ENCODE data around the gene TMEM125.

The TMEM125 gene

DNA sequence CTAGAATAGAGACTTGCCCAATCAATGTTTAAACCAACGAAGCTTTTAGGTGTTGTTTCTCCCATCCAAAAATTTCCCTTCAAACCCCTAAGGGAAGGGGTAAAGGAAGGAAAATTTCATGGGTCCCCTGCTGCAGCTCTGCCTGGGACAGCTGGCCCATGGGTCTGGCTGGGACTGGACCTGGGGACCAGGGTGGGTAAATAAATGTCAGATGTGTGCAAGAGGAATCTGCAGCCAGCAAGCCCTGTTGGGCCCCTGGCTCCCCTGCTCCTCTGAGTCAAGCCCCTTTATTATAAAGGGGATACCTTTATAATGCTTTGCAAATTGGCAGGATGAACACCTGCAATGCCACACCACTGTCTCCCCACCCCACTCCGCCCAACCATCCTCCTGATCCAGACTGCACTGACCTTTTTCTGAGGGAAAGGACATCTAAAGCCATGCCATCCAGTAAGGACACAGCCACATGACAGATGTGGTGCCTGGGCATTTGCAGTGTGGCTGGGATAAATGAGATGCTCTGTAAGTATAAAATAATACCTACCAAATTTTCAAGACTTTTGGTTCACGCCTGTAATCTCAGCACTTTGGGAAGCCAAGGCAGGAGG is 1.9 kb upstream of the TMEM125 start:
- Histone ChIP-seq H3K4me3 (ENCODE audit: low read length) (no peak overlapping the region), H3K27me3 (ENCODE audit: control insufficient read depth, insufficient read depth, low read length) (peaks cover 12% of the 10 kb centered on the region), H3K9me3 (replicated peaks; ENCODE audit: low read length) (peaks cover 4% of the 10 kb centered on the region), H3K4me2 (ENCODE audit: low read length) (no peak overlapping the region), H3K36me3 (ENCODE audit: insufficient read depth, low read length) (no peaks in the 10 kb centered on the region), H3K4me1 (ENCODE audit: control insufficient read depth, insufficient read depth, low read length) (peaks cover 3% of the 10 kb centered on the region), H3K9ac (ENCODE audit: low read depth, low read length) (no peak overlapping the region)

DNA sequence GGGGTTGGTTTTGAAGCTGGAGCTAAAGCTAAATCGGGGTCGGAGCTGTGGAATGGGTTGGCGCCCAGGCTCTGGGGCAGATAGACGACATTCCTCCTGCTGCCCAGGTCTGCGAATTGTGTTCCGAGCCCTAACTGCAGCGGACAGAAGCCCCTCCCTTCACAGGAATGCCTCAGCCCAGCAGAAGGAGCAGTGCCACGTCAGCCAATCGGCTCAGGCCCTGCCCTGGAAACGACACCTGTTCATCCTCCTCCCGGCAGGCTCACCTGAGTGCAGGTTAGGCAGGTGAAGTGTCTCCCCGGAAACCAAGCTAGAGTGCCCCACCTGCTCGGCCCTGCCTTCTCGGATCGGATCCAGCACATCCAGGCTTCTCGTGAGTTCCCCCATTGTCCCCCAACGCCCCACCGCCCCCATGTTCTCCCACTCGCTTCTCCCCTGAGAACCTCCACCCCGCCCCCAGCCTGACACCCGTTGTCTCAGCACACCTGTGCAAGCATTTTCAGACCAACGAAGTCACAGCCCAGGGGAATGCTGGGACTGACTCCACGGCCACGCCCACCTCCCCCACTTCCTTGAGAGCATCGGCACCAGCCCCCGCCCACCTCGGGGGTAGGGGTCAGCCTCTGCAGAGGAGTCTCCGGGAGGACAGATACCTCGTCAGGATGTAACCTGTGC is 775 bp downstream of the TMEM125 start:
- H3K4me3 ChIP-seq (ENCODE audit: low read length) = no peak overlapping the region

GRCh38 chr1:43271186-43272118 is 1.7 kb downstream of the TMEM125 start:
- no peak overlapping the region for H3K9ac ChIP-seq (ENCODE audit: low read depth, low read length)
- peaks cover 12% of the 10 kb centered on the region for H3K27me3 ChIP-seq (ENCODE audit: control insufficient read depth, insufficient read depth, low read length)
- H3K36me3 ChIP-seq (ENCODE audit: insufficient read depth, low read length) = no peaks in the 10 kb centered on the region
- H3K4me1 ChIP-seq (ENCODE audit: control insufficient read depth, insufficient read depth, low read length) = peaks cover 3% of the 10 kb centered on the region
- H3K4me3 ChIP-seq (ENCODE audit: low read length) = no peak overlapping the region
- no peaks in the 10 kb centered on the region for H3K9me3 ChIP-seq (replicated peaks; ENCODE audit: low read length)
- peak overlapping the region; percentile 11 for H3K4me2 ChIP-seq (ENCODE audit: low read length)

More for the DNA sequence above, 775 bp downstream of the TMEM125 start:
- H3K9me3 ChIP-seq (replicated peaks; ENCODE audit: low read length) = no peaks in the 10 kb centered on the region
- H3K27me3 ChIP-seq (ENCODE audit: control insufficient read depth, insufficient read depth, low read length) = peaks cover 12% of the 10 kb centered on the region
- H3K4me2 ChIP-seq (ENCODE audit: low read length) = peak overlapping the region; percentile 11
- H3K9ac ChIP-seq (ENCODE audit: low read depth, low read length) = no peak overlapping the region
- H3K36me3 ChIP-seq (ENCODE audit: insufficient read depth, low read length) = no peaks in the 10 kb centered on the region
- H3K4me1 ChIP-seq (ENCODE audit: control insufficient read depth, insufficient read depth, low read length) = peaks cover 3% of the 10 kb centered on the region

- H3K4me1 ChIP-seq (ENCODE audit: control insufficient read depth, insufficient read depth, low read length) = peaks cover 3% of the 10 kb centered on the region
- H3K9ac ChIP-seq (ENCODE audit: low read depth, low read length) = no peak overlapping the region
- H3K4me3 ChIP-seq (ENCODE audit: low read length) = no peak overlapping the region
- H3K27me3 ChIP-seq (ENCODE audit: control insufficient read depth, insufficient read depth, low read length) = peaks cover 15% of the 10 kb centered on the region
- no peaks in the 10 kb centered on the region for H3K9me3 ChIP-seq (replicated peaks; ENCODE audit: low read length)
- H3K36me3 ChIP-seq (ENCODE audit: insufficient read depth, low read length) = no peaks in the 10 kb centered on the region
- H3K4me2 ChIP-seq (ENCODE audit: low read length) = no peak overlapping the region
Observed at GRCh38 chr1:43272161-43272560, 2.4 kb downstream of the TMEM125 start.

- Histone ChIP-seq H3K27me3 (ENCODE audit: control insufficient read depth, insufficient read depth, low read length) (peaks cover 13% of the 10 kb centered on the region), H3K9ac (ENCODE audit: low read depth, low read length) (no peak overlapping the region), H3K36me3 (ENCODE audit: insufficient read depth, low read length) (no peaks in the 10 kb centered on the region), H3K4me3 (ENCODE audit: low read length) (no peak overlapping the region), H3K4me2 (ENCODE audit: low read length) (no peak overlapping the region), H3K9me3 (replicated peaks; ENCODE audit: low read length) (no peaks in the 10 kb centered on the region), H3K4me1 (ENCODE audit: control insufficient read depth, insufficient read depth, low read length) (peaks cover 3% of the 10 kb centered on the region)
Observed at GRCh38 chr1:43272576-43273571, 3.1 kb downstream of the TMEM125 start.

GRCh38 chr1:43273708-43274107 is 3.9 kb downstream of the TMEM125 start:
- Histone ChIP-seq H3K4me2 (ENCODE audit: low read length) (no peak overlapping the region), H3K9me3 (replicated peaks; ENCODE audit: low read length) (no peaks in the 10 kb centered on the region), H3K9ac (ENCODE audit: low read depth, low read length) (no peak overlapping the region), H3K36me3 (ENCODE audit: insufficient read depth, low read length) (no peaks in the 10 kb centered on the region), H3K4me1 (ENCODE audit: control insufficient read depth, insufficient read depth, low read length) (peaks cover 3% of the 10 kb centered on the region), H3K27me3 (ENCODE audit: control insufficient read depth, insufficient read depth, low read length) (peaks cover 13% of the 10 kb centered on the region), H3K4me3 (ENCODE audit: low read length) (no peak overlapping the region)

DNA sequence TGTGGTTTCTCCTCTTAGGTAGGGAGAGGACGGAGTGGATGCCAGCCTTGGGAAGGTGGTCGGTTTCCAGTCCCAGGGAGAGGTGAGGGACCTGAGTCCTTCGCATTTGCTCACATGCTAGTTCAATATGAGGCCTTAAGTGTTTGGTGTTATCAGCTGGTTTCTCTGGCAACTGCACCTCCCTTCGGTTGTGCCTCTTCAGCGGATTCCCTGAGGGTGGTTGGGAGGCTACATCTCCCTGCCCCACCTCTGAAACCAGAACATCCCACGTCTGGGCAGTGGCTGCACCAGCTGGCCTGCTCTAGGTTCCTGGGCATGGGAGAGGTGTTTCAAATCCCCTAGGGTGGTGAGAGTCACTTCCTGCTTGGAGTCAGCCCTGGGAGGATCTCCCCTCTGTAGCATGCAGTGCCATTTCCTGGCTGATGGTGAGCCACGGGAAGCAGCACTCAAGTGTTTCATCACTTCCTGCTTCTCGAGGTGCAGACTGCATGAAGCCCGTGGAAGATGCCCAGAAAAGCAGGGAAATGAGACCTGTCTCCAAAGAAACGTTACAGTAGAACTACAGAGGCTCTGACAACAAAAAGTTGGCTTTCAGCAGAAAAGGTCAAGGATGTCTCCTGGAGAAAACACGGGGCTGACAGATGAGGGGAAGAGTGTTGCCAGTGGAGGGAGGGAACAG is 4.5 kb downstream of the TMEM125 start:
- Histone ChIP-seq H3K4me3 (ENCODE audit: low read length) (no peak overlapping the region), H3K9me3 (replicated peaks; ENCODE audit: low read length) (no peaks in the 10 kb centered on the region), H3K27me3 (ENCODE audit: control insufficient read depth, insufficient read depth, low read length) (peaks cover 13% of the 10 kb centered on the region), H3K36me3 (ENCODE audit: insufficient read depth, low read length) (no peaks in the 10 kb centered on the region), H3K4me1 (ENCODE audit: control insufficient read depth, insufficient read depth, low read length) (peaks cover 3% of the 10 kb centered on the region), H3K4me2 (ENCODE audit: low read length) (no peak overlapping the region), H3K9ac (ENCODE audit: low read depth, low read length) (no peak overlapping the region)

DNA sequence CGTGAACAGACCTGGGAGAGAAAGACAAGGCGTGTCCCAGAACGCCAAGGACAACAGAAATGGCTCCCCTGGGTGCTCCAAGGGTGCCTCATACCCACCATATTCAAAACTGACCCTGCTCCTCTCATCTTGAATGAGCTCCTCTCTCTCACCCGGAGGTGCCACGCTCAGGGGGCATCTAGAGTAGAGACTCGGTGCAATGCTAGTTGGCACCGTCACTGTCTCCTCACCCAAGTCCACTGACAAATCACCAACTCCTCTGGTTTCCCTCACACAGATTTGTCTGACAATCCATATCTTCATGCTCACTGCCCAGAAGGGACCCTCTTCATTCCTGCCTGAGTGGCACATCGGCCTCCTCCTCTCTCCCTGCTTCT is 5.0 kb downstream of the TMEM125 start:
- H3K9ac ChIP-seq (ENCODE audit: low read depth, low read length) = no peak overlapping the region
- H3K27me3 ChIP-seq (ENCODE audit: control insufficient read depth, insufficient read depth, low read length) = peaks cover 13% of the 10 kb centered on the region

GRCh38 chr1:43275826-43276620 is 6.2 kb downstream of the TMEM125 start:
- Histone ChIP-seq H3K9ac (ENCODE audit: low read depth, low read length) (no peak overlapping the region), H3K4me3 (ENCODE audit: low read length) (no peak overlapping the region), H3K4me2 (ENCODE audit: low read length) (no peak overlapping the region), H3K27me3 (ENCODE audit: control insufficient read depth, insufficient read depth, low read length) (peaks cover 12% of the 10 kb centered on the region), H3K9me3 (replicated peaks; ENCODE audit: low read length) (no peaks in the 10 kb centered on the region), H3K4me1 (ENCODE audit: control insufficient read depth, insufficient read depth, low read length) (no peaks in the 10 kb centered on the region), H3K36me3 (ENCODE audit: insufficient read depth, low read length) (no peaks in the 10 kb centered on the region)

More for the DNA sequence above, 5.0 kb downstream of the TMEM125 start:
- Histone ChIP-seq H3K4me2 (ENCODE audit: low read length) (no peak overlapping the region), H3K9me3 (replicated peaks; ENCODE audit: low read length) (no peaks in the 10 kb centered on the region), H3K4me3 (ENCODE audit: low read length) (no peak overlapping the region), H3K4me1 (ENCODE audit: control insufficient read depth, insufficient read depth, low read length) (peaks cover 3% of the 10 kb centered on the region), H3K36me3 (ENCODE audit: insufficient read depth, low read length) (no peaks in the 10 kb centered on the region)

DNA sequence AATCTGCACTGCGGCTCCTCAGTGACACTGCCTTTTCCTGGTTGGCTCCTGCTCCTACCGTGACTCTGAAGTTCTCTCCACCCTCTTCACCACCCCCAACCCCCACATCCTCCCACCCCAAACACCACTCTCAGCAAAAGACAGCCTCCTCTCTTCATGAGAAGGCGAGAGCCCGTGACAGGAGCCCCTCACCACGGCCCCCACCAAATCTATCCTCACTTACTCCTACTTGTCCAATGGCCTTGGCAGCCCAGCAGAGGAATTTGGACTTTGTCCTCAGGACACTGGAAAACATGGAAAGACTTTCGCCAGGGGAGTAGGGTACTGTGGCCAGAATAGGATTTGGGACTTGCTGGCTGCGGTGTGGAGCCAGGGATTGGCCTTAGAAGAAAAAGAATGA is 6.9 kb downstream of the TMEM125 start:
- H3K4me1 ChIP-seq (ENCODE audit: control insufficient read depth, insufficient read depth, low read length) = no peaks in the 10 kb centered on the region
- no peak overlapping the region for H3K4me2 ChIP-seq (ENCODE audit: low read length)
- no peak overlapping the region for H3K9ac ChIP-seq (ENCODE audit: low read depth, low read length)

More for the DNA sequence above, 6.9 kb downstream of the TMEM125 start:
- Histone ChIP-seq H3K4me3 (ENCODE audit: low read length) (no peak overlapping the region), H3K9me3 (replicated peaks; ENCODE audit: low read length) (no peaks in the 10 kb centered on the region), H3K36me3 (ENCODE audit: insufficient read depth, low read length) (no peaks in the 10 kb centered on the region), H3K27me3 (ENCODE audit: control insufficient read depth, insufficient read depth, low read length) (peaks cover 9% of the 10 kb centered on the region)
